Subcutaneous abdominal adipose tissue (tissue), 5 donors: Measurements from ENCODE around the gene CAST.
"Not testable (repeated sequence)": the region's sequence is repeated elsewhere in the genome, so short reads cannot be mapped to it uniquely, and the experiment has no call there.

ENCODE experiments used
- H3K27ac ChIP-seq: one replicate; pipeline ENCODE4 v1.7.0; 2013; ENCODE audit warnings: low read depth, mild to moderate bottlenecking, inconsistent platforms, low read length, moderate library complexity
- H3K27me3 ChIP-seq, 5 donors: one replicate each; pipeline ENCODE4 v1.7.0; 2013; ENCODE audit warnings: low read length in 5 of 5, inconsistent platforms in 1 of 5; ENCODE audit not compliant: control insufficient read depth in 5 of 5, insufficient read depth in 4 of 5
- H3K36me3 ChIP-seq, 5 donors: one replicate each; pipeline ENCODE4 v1.7.0; 2013; ENCODE audit warnings: low read length in 5 of 5; ENCODE audit not compliant: control insufficient read depth in 5 of 5, insufficient read depth in 5 of 5
- H3K4me1 ChIP-seq, 5 donors: one replicate each; pipeline ENCODE4 v1.7.0; 2013; ENCODE audit warnings: low read length in 5 of 5, mild to moderate bottlenecking in 3 of 5, moderate library complexity in 1 of 5; ENCODE audit not compliant: control insufficient read depth in 5 of 5, insufficient read depth in 5 of 5
- H3K4me3 ChIP-seq, 5 donors: one replicate each; pipeline ENCODE4 v1.7.0; 2013; ENCODE audit warnings: low read length in 5 of 5, low read depth in 1 of 5
- H3K9ac ChIP-seq, 5 donors: one replicate each; pipeline ENCODE4 v1.7.0; 2013; ENCODE audit warnings: low read length in 5 of 5, mild to moderate bottlenecking in 4 of 5, moderate library complexity in 3 of 5
- H3K9me3 ChIP-seq, 5 donors: one replicate each; pipeline ENCODE4 v1.7.0; 2013; ENCODE audit warnings: low read length in 5 of 5; ENCODE audit not compliant: control insufficient read depth in 5 of 5
- donor health status: healthy.
- donor health status: healthy.
- donor health status: healthy.
- donor health status: healthy.
- donor health status: healthy.

CAST gene

GRCh38 chr5:96661855-96662724 lies at the start of gene CAST:
TSS of gene CAST (plus strand) at chr5:96662376. CDS start at chr5:96662423, 47 bp downstream.
- peak within 1 kb of the TSS; percentile 84 to 96 (median 87) for H3K4me3 ChIP-seq
- no peaks in the 10 kb centered on the region for H3K9me3 ChIP-seq
- H3K9ac ChIP-seq, result peak within 1 kb of the TSS; percentile 50 to 99 (median 94)
- H3K4me1 ChIP-seq, result peaks cover 0 to 45% (median 27%) of the 10 kb centered on the region in 5 donors
- no peaks in the 10 kb centered on the region for H3K27me3 ChIP-seq
- H3K27ac ChIP-seq, result peak within 1 kb of the TSS; percentile 99
- peaks cover 0 to 2% (median 0%) of the 10 kb centered on the region in 5 donors for H3K36me3 ChIP-seq

GRCh38 chr5:96614110-96614691 lies 48.0 kb upstream of the CAST start:
- no peaks in the 10 kb centered on the region for H3K36me3 ChIP-seq
- H3K27ac ChIP-seq, result peak overlapping the region; percentile 59
- no peaks in the 10 kb centered on the region for H3K9me3 ChIP-seq
- H3K9ac ChIP-seq, result no peak overlapping the region
- no peaks in the 10 kb centered on the region for H3K27me3 ChIP-seq
- H3K4me3 ChIP-seq, result peak overlapping the region in 1 of 5 donors; percentile 13
- peaks cover 0 to 18% (median 6%) of the 10 kb centered on the region in 5 donors for H3K4me1 ChIP-seq

GRCh38 chr5:96615223-96615622 lies 47.0 kb upstream of the CAST start:
- Histone ChIP-seq H3K9ac (no peak overlapping the region), H3K9me3 (no peaks in the 10 kb centered on the region), H3K4me1 (peaks cover 0 to 18% (median 6%) of the 10 kb centered on the region in 5 donors), H3K4me3 (no peak overlapping the region), H3K27ac (no peak overlapping the region), H3K36me3 (no peaks in the 10 kb centered on the region), H3K27me3 (no peaks in the 10 kb centered on the region)

GRCh38 chr5:96616801-96617200 lies 45.4 kb upstream of the CAST start:
- Histone ChIP-seq H3K9me3 (no peaks in the 10 kb centered on the region), H3K27me3 (no peaks in the 10 kb centered on the region), H3K36me3 (no peaks in the 10 kb centered on the region), H3K27ac (no peak overlapping the region), H3K4me3 (no peak overlapping the region), H3K9ac (no peak overlapping the region), H3K4me1 (peaks cover 0 to 18% (median 6%) of the 10 kb centered on the region in 5 donors)

- peaks cover 0 to 18% (median 6%) of the 10 kb centered on the region in 5 donors for H3K4me1 ChIP-seq
- not testable (repeated sequence) for H3K4me3 ChIP-seq, H3K9ac ChIP-seq, H3K27me3 ChIP-seq, H3K27ac ChIP-seq, H3K36me3 ChIP-seq, H3K9me3 ChIP-seq
Measured at GRCh38 chr5:96618311-96619016, 43.7 kb upstream of the CAST start.

GRCh38 chr5:96619946-96620345 lies 42.2 kb upstream of the CAST start:
- no peak overlapping the region for H3K4me3 ChIP-seq

GRCh38 chr5:96624596-96624995 lies 37.6 kb upstream of the CAST start:
- Histone ChIP-seq H3K27ac (no peak overlapping the region), H3K4me3 (no peak overlapping the region), H3K36me3 (no peaks in the 10 kb centered on the region), H3K27me3 (no peaks in the 10 kb centered on the region), H3K9me3 (no peaks in the 10 kb centered on the region), H3K4me1 (no peaks in the 10 kb centered on the region), H3K9ac (no peak overlapping the region)

More at GRCh38 chr5:96619946-96620345, 42.2 kb upstream of the CAST start:
- Histone ChIP-seq H3K27ac (no peak overlapping the region), H3K27me3 (no peaks in the 10 kb centered on the region), H3K9me3 (no peaks in the 10 kb centered on the region), H3K4me1 (peaks cover 0 to 5% (median 0%) of the 10 kb centered on the region in 5 donors), H3K36me3 (no peaks in the 10 kb centered on the region), H3K9ac (no peak overlapping the region)

GRCh38 chr5:96625365-96625764 lies 36.8 kb upstream of the CAST start:
- Histone ChIP-seq H3K4me3 (no peak overlapping the region), H3K9ac (no peak overlapping the region), H3K4me1 (no peaks in the 10 kb centered on the region), H3K36me3 (no peaks in the 10 kb centered on the region), H3K27me3 (no peaks in the 10 kb centered on the region), H3K27ac (no peak overlapping the region), H3K9me3 (no peaks in the 10 kb centered on the region)

GRCh38 chr5:96626956-96627355 lies 35.2 kb upstream of the CAST start:
- no peaks in the 10 kb centered on the region for H3K9me3 ChIP-seq
- no peak overlapping the region for H3K27ac ChIP-seq
- H3K9ac ChIP-seq, result no peak overlapping the region
- no peaks in the 10 kb centered on the region for H3K27me3 ChIP-seq
- no peak overlapping the region for H3K4me3 ChIP-seq
- no peaks in the 10 kb centered on the region for H3K4me1 ChIP-seq
- no peaks in the 10 kb centered on the region for H3K36me3 ChIP-seq
